HUES48 (cell line): Measurements from ENCODE around the gene CFAP54.
"Not testable (repeated sequence)": the region's sequence is repeated elsewhere in the genome, so short reads cannot be mapped to it uniquely, and the experiment has no call there.

ENCODE experiments used
- H3K27ac ChIP-seq: one replicate; pipeline ENCODE4 v1.7.0; 2013; ENCODE audit warnings: low read depth, low read length, inconsistent platforms
- H3K27me3 ChIP-seq: 2 replicates; pipeline ENCODE4 v1.6.1; 2013; ENCODE audit warnings: mild to moderate bottlenecking, low read length; ENCODE audit not compliant: control insufficient read depth, insufficient read depth
- H3K36me3 ChIP-seq: 2 replicates; pipeline ENCODE4 v1.6.1; 2013; ENCODE audit warnings: low read length; ENCODE audit not compliant: control insufficient read depth, insufficient read depth
- H3K4me1 ChIP-seq: 2 replicates; pipeline ENCODE4 v1.6.1; 2013; ENCODE audit warnings: mild to moderate bottlenecking, low read length; ENCODE audit not compliant: control insufficient read depth, insufficient read depth
- H3K4me3 ChIP-seq: 2 replicates; pipeline ENCODE4 v1.5.1; 2013; ENCODE audit warnings: mild to moderate bottlenecking, low read depth, low read length
- H3K9ac ChIP-seq: 2 replicates; pipeline ENCODE4 v1.6.1; 2013; ENCODE audit warnings: mild to moderate bottlenecking, low read depth, low read length, moderate library complexity
- H3K9me3 ChIP-seq: 2 replicates; pipeline ENCODE4 v1.6.1; 2013; ENCODE audit warnings: low read length; ENCODE audit not compliant: control insufficient read depth, insufficient read depth

Gene CFAP54

GRCh38 chr12:96623656-96624217, 134.4 kb downstream of the CFAP54 start:
- H3K27ac ChIP-seq, result no peak overlapping the region
- no peak overlapping the region for H3K9ac ChIP-seq
- no peaks in the 10 kb centered on the region for H3K36me3 ChIP-seq
- H3K27me3 ChIP-seq, result no peaks in the 10 kb centered on the region
- H3K4me3 ChIP-seq, result no peak overlapping the region
- H3K4me1 ChIP-seq, result peaks cover 6% of the 10 kb centered on the region
- no peaks in the 10 kb centered on the region for H3K9me3 ChIP-seq

- H3K4me1 ChIP-seq, result no peaks in the 10 kb centered on the region
- H3K9ac ChIP-seq, result no peak overlapping the region
- H3K27ac ChIP-seq, result no peak overlapping the region
- no peak overlapping the region for H3K4me3 ChIP-seq
- no peaks in the 10 kb centered on the region for H3K27me3 ChIP-seq
- H3K36me3 ChIP-seq, result no peaks in the 10 kb centered on the region
- no peaks in the 10 kb centered on the region for H3K9me3 ChIP-seq
These were observed 146.5 kb downstream of the CFAP54 start for GRCh38 chr12:96635844-96636243.

- H3K36me3 ChIP-seq, result no peaks in the 10 kb centered on the region
- H3K4me1 ChIP-seq, result no peaks in the 10 kb centered on the region
- no peak overlapping the region for H3K27ac ChIP-seq
- no peak overlapping the region for H3K9ac ChIP-seq
- no peaks in the 10 kb centered on the region for H3K27me3 ChIP-seq
- H3K4me3 ChIP-seq, result no peak overlapping the region
- H3K9me3 ChIP-seq, result no peaks in the 10 kb centered on the region
These were observed 147.5 kb downstream of the CFAP54 start for GRCh38 chr12:96636895-96637294.

GRCh38 chr12:96648923-96649322, 159.5 kb downstream of the CFAP54 start:
- H3K4me1 ChIP-seq, result no peaks in the 10 kb centered on the region
- no peak overlapping the region for H3K27ac ChIP-seq
- H3K27me3 ChIP-seq, result no peaks in the 10 kb centered on the region
- no peak overlapping the region for H3K4me3 ChIP-seq
- H3K36me3 ChIP-seq, result no peaks in the 10 kb centered on the region
- H3K9me3 ChIP-seq, result no peaks in the 10 kb centered on the region
- H3K9ac ChIP-seq, result no peak overlapping the region

- H3K27me3 ChIP-seq, result no peaks in the 10 kb centered on the region
- no peak overlapping the region for H3K4me3 ChIP-seq
- no peaks in the 10 kb centered on the region for H3K9me3 ChIP-seq
These were observed 163.5 kb downstream of the CFAP54 start for GRCh38 chr12:96652870-96653269.

GRCh38 chr12:96658075-96658474, 168.7 kb downstream of the CFAP54 start:
- Histone ChIP-seq H3K9me3 (no peaks in the 10 kb centered on the region), H3K36me3 (no peaks in the 10 kb centered on the region), H3K4me1 (no peaks in the 10 kb centered on the region), H3K27me3 (no peaks in the 10 kb centered on the region), H3K27ac (no peak overlapping the region), H3K9ac (no peak overlapping the region), H3K4me3 (no peak overlapping the region)

More at GRCh38 chr12:96652870-96653269, 163.5 kb downstream of the CFAP54 start:
- H3K27ac ChIP-seq, result no peak overlapping the region
- H3K4me1 ChIP-seq, result no peaks in the 10 kb centered on the region
- no peak overlapping the region for H3K9ac ChIP-seq
- H3K36me3 ChIP-seq, result no peaks in the 10 kb centered on the region

GRCh38 chr12:96669786-96670185, 180.4 kb downstream of the CFAP54 start:
- no peaks in the 10 kb centered on the region for H3K4me1 ChIP-seq
- no peak overlapping the region for H3K9ac ChIP-seq
- H3K9me3 ChIP-seq, result peaks cover 3% of the 10 kb centered on the region; the same call in 1 of the 2 replicates
- no peak overlapping the region for H3K27ac ChIP-seq
- H3K27me3 ChIP-seq, result no peaks in the 10 kb centered on the region
- no peak overlapping the region for H3K4me3 ChIP-seq
- H3K36me3 ChIP-seq, result no peaks in the 10 kb centered on the region

GRCh38 chr12:96670334-96670899, 181.0 kb downstream of the CFAP54 start:
- Histone ChIP-seq H3K9ac (no peak overlapping the region), H3K27me3 (no peaks in the 10 kb centered on the region), H3K9me3 (peaks cover 3% of the 10 kb centered on the region; the same call in 1 of the 2 replicates), H3K4me1 (no peaks in the 10 kb centered on the region), H3K27ac (no peak overlapping the region), H3K4me3 (no peak overlapping the region), H3K36me3 (no peaks in the 10 kb centered on the region)

GRCh38 chr12:96675519-96675918, 186.1 kb downstream of the CFAP54 start:
- H3K27me3 ChIP-seq, H3K27ac ChIP-seq, H3K4me1 ChIP-seq, H3K4me3 ChIP-seq, H3K9ac ChIP-seq, H3K9me3 ChIP-seq, H3K36me3 ChIP-seq: not testable (repeated sequence)

- H3K9ac ChIP-seq, result no peak overlapping the region
- no peaks in the 10 kb centered on the region for H3K36me3 ChIP-seq
- no peak overlapping the region for H3K4me3 ChIP-seq
- no peak overlapping the region for H3K27ac ChIP-seq
- H3K27me3 ChIP-seq, result no peaks in the 10 kb centered on the region
- no peaks in the 10 kb centered on the region for H3K9me3 ChIP-seq
- H3K4me1 ChIP-seq, result no peaks in the 10 kb centered on the region
These were observed 188.0 kb downstream of the CFAP54 start for GRCh38 chr12:96677363-96677762.

- Histone ChIP-seq H3K4me3 (no peak overlapping the region), H3K9ac (no peak overlapping the region), H3K27ac (no peak overlapping the region), H3K27me3 (no peaks in the 10 kb centered on the region), H3K36me3 (no peaks in the 10 kb centered on the region), H3K4me1 (no peaks in the 10 kb centered on the region), H3K9me3 (no peaks in the 10 kb centered on the region)
These were observed 198.3 kb downstream of the CFAP54 start for GRCh38 chr12:96687719-96688118.
